ENCODE data around the gene IL6ST.

Gene IL6ST

GRCh38 chr5:55892479-55892878 is 102.3 kb downstream of the IL6ST start:
- TF ChIP-seq CREB1 (IDR thresholded peaks at IDR 0.05; ENCODE audit: low read depth): no peak
- TF ChIP-seq, protein P1, sequence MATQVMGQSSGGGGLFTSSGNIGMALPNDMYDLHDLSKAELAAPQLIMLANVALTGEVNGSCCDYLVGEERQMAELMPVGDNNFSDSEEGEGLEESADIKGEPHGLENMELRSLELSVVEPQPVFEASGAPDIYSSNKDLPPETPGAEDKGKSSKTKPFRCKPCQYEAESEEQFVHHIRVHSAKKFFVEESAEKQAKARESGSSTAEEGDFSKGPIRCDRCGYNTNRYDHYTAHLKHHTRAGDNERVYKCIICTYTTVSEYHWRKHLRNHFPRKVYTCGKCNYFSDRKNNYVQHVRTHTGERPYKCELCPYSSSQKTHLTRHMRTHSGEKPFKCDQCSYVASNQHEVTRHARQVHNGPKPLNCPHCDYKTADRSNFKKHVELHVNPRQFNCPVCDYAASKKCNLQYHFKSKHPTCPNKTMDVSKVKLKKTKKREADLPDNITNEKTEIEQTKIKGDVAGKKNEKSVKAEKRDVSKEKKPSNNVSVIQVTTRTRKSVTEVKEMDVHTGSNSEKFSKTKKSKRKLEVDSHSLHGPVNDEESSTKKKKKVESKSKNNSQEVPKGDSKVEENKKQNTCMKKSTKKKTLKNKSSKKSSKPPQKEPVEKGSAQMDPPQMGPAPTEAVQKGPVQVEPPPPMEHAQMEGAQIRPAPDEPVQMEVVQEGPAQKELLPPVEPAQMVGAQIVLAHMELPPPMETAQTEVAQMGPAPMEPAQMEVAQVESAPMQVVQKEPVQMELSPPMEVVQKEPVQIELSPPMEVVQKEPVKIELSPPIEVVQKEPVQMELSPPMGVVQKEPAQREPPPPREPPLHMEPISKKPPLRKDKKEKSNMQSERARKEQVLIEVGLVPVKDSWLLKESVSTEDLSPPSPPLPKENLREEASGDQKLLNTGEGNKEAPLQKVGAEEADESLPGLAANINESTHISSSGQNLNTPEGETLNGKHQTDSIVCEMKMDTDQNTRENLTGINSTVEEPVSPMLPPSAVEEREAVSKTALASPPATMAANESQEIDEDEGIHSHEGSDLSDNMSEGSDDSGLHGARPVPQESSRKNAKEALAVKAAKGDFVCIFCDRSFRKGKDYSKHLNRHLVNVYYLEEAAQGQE (IDR thresholded peaks at IDR 0.05; ENCODE audit: low read depth): no peak
- TF ChIP-seq TCF12 (IDR thresholded peaks at IDR 0.05; ENCODE audit: low read depth): no peak
- no peak for TF ChIP-seq YY1 (IDR thresholded peaks at IDR 0.05; ENCODE audit: low read depth)
- no peak for TF ChIP-seq RAD21 (IDR thresholded peaks at IDR 0.05; ENCODE audit: low read depth)
- no peak for TF ChIP-seq TEAD4 (IDR thresholded peaks at IDR 0.05)
- no peak for TF ChIP-seq ZBTB7A (IDR thresholded peaks at IDR 0.05; ENCODE audit: low read depth)
- TF ChIP-seq TAF1 (IDR thresholded peaks at IDR 0.05; ENCODE audit: low read depth): no peak
- TF ChIP-seq EGR1 (IDR thresholded peaks at IDR 0.05): no peak
- no peak for TF ChIP-seq USF1 (IDR thresholded peaks at IDR 0.05)
- TF ChIP-seq MAX (IDR thresholded peaks at IDR 0.05): no peak
- no peak for TF ChIP-seq NFIC (IDR thresholded peaks at IDR 0.05)
- TF ChIP-seq CEBPB (IDR thresholded peaks at IDR 0.05): no peak
- no peak for TF ChIP-seq FOXM1 (IDR thresholded peaks at IDR 0.05; ENCODE audit: borderline replicate concordance, low read depth)
- TF ChIP-seq EP300 (IDR thresholded peaks at IDR 0.05; ENCODE audit: borderline replicate concordance): no peak

GRCh38 chr5:55888205-55888604 is 106.6 kb downstream of the IL6ST start:
- TF ChIP-seq TAF1 (IDR thresholded peaks at IDR 0.05; ENCODE audit: low read depth) (no peak), EGR1 (IDR thresholded peaks at IDR 0.05) (no peak), NFIC (IDR thresholded peaks at IDR 0.05) (no peak), RAD21 (IDR thresholded peaks at IDR 0.05; ENCODE audit: low read depth) (no peak), CREB1 (IDR thresholded peaks at IDR 0.05; ENCODE audit: low read depth) (no peak), FOXM1 (IDR thresholded peaks at IDR 0.05; ENCODE audit: borderline replicate concordance, low read depth) (no peak), TEAD4 (IDR thresholded peaks at IDR 0.05) (no peak)
- TF ChIP-seq, protein P1 (IDR thresholded peaks at IDR 0.05; ENCODE audit: low read depth): no peak

- TF ChIP-seq NFIC (IDR thresholded peaks at IDR 0.05) (no peak), FOXM1 (IDR thresholded peaks at IDR 0.05; ENCODE audit: borderline replicate concordance, low read depth) (no peak), YY1 (IDR thresholded peaks at IDR 0.05; ENCODE audit: low read depth) (no peak), RAD21 (IDR thresholded peaks at IDR 0.05; ENCODE audit: low read depth) (no peak), CEBPB (IDR thresholded peaks at IDR 0.05) (no peak), TAF1 (IDR thresholded peaks at IDR 0.05; ENCODE audit: low read depth) (no peak), MAX (IDR thresholded peaks at IDR 0.05) (no peak), CREB1 (IDR thresholded peaks at IDR 0.05; ENCODE audit: low read depth) (no peak), EGR1 (IDR thresholded peaks at IDR 0.05) (no peak), TCF12 (IDR thresholded peaks at IDR 0.05; ENCODE audit: low read depth) (no peak)
Observed at GRCh38 chr5:55885359-55885758, 109.4 kb downstream of the IL6ST start.

All from Ishikawa (cell line).